Activated CD4-positive, alpha-beta T cell treated with anti-CD3 and anti-CD28 coated beads for 48 hours (primary cell): ENCODE measurements around the gene ASIC4.
A peak's percentile ranks its signal among the peaks of the same experiment; 100 is the strongest.

Experiments
- DNase-seq: peaks from one replicate; pipeline ENCODE4 v3.0.0-alpha.2; 2020

Gene ASIC4

GRCh38 chr2:219482674-219483405, 31.4 kb upstream of the ASIC4 start:
- no peak for DNase-seq

GRCh38 chr2:219483451-219484342, 30.6 kb upstream of the ASIC4 start:
- DNase-seq = no peak

- DNase-seq = no peak
Observed at GRCh38 chr2:219484343-219485200, 29.7 kb upstream of the ASIC4 start.

DNA sequence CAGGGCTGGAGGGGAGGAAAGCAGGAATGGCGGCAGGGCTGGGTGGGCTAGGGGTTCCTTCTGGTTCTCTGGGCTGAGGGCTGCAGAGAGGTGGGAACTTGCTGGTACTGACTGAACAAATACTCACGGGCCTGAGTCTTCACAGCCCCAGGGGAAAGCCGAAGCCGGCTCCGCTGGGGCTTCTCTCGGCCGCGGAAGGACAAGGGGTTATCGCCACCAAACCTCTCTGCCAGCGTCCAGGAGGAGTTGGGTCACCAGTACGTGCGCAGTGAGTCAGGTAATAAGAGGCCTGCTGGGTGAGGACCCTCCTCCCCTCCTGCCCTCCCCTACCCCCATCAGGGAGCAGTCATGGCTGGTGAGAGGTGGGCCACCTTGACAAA, 29.1 kb upstream of the ASIC4 start:
- no peak for DNase-seq

- no peak for DNase-seq
Observed at GRCh38 chr2:219486380-219486959, 27.8 kb upstream of the ASIC4 start.

GRCh38 chr2:219488149-219488843, 26.0 kb upstream of the ASIC4 start:
- DNase-seq = no peak

DNA sequence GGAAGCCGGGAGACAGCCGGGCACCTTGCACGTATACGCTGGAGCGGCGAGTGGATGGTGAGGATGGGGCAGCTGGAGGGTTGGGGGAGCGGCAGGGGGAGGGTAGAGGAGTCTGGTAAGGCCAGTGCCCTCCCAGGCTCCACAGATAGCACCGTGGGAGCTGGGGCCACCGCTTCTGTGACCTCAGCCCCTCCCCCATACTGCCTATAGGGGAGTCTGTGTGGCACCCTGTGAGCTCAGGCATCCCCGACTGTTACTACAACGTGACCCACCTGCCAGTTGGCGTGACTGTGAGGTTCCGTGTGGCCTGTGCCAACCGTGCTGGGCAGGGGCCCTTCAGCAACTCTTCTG, 25.5 kb upstream of the ASIC4 start:
- DNase-seq = no peak

DNA sequence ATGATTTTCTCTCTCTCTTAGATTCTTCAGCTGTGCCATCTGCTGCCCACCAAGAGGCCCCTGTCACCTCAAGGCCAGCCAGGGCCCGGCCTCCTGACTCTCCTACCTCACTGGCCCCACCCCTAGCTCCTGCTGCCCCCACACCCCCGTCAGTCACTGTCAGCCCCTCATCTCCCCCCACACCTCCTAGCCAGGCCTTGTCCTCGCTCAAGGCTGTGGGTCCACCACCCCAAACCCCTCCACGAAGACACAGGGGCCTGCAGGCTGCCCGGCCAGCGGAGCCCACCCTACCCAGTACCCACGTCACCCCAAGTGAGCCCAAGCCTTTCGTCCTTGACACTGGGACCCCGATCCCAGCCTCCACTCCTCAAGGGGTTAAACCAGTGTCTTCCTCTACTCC, 25.0 kb upstream of the ASIC4 start:
- no peak for DNase-seq

GRCh38 chr2:219490186-219490585, 24.1 kb upstream of the ASIC4 start:
- DNase-seq = no peak

DNA sequence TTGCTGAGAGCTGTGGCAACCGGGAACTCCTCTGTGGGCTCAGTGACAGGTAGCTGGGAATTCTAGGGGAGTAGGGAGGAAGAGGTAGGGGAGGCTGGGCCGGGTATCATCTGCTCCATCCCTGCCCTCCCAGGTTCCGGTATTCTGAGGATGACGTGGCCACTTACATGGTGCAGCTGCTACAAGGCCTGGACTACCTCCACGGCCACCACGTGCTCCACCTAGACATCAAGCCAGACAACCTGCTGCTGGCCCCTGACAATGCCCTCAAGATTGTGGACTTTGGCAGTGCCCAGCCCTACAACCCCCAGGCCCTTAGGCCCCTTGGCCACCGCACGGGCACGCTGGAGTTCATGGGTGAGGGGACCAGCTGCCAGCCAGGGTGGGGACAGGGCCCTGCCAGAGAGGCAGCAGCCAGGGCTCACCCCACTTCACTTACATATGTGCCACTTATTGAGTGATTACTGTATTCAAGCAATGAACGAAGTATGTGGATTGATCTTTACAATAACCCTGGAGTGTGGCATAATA, 23.6 kb upstream of the ASIC4 start:
- DNase-seq = no peak

GRCh38 chr2:219491278-219491963, 22.9 kb upstream of the ASIC4 start:
- DNase-seq = no peak

DNA sequence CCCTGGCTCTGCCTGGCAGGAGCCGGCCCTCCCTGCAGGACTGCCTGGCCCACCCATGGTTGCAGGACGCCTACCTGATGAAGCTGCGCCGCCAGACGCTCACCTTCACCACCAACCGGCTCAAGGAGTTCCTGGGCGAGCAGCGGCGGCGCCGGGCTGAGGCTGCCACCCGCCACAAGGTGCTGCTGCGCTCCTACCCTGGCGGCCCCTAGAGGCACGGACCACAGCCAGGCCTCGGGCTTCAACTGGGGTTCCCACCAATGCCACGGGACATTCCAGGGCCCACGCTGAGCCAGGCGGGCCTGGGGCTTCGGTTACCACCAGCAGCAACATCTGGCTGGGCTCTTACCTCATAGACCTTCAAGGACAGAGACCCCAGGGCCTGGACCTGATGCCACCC, 21.7 kb upstream of the ASIC4 start:
- DNase-seq = no peak

DNA sequence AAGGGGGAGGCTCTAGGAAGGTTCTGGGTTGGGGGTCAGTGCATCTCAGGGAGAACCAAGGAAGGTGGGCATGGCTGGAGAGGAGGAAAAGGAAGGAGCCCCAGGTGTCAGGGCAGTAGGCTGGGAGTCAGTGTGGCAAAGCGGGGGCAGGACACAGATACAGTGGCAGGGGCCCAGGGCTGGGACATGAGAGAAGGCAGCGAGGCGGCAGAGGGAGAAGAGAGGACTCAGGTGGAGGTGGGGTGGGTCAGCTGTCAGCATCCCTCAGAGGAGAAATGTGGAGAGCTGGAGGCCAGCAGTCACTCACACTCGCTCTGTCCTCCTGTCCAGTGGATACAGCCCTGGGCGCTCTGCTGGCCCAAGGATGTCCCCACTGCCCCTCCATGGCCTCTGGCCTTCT, 21.2 kb upstream of the ASIC4 start:
- DNase-seq = no peak

- no peak for DNase-seq
Observed at GRCh38 chr2:219494952-219495530, 19.2 kb upstream of the ASIC4 start.

DNA sequence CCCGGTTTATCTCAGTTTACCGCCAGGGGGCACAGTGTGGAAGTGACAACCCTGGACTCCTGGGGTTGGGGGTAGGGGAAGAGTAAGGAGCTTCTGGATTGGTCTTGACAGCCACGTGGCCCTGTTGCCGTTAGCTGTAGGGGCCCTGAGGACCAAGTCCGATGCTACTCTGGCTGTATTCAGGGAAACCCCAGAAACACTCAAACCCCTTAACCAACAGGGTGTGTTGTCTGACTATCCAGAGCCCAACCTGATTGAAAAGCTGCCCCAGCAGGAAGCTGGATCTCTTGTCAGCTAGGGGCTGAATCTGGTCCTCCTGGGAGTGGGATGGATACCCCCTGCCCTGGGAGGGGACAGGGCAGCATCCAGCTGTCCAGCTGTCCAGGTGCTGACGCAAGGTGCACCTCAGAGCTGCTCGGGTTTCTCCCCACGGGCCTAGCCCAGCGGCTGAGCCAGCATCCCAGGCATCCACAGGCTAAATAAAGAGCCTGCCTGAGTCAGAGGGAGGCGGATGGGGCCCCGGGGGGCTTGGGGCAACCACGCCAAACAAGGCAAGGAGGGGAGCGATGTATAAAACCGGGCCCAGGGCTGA, 18.7 kb upstream of the ASIC4 start:
- peak; percentile 77 for DNase-seq

DNA sequence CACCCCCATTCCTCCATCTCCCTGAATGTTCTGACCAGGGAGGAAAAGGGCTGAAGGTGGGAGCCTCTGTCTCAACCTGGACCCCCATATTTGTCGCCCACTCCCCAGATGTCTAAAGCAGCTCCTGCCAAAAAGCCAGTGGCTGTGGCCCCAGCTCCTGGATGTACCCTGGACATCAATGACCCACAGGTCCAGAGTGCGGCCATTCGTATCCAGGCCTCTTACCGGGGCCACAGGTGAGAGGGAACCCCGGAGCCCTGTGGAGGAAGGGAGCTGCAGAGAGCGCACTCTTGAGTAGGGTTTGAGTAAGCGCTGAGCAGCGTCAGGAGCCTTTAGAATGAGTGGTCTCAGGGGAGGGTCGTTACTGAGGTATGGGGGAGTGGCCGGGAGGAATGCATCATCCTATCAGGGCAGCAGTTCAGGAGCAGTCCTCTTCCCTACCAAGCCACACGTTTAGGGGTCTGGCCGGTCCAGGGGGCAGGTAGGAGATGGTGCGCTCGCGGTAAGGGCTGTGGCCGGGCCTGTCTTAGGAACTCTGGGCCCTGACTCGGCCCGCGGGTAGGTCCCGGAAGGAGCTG, 17.9 kb upstream of the ASIC4 start:
- DNase-seq = no peak

GRCh38 chr2:219496825-219497494, 17.3 kb upstream of the ASIC4 start:
- no peak for DNase-seq

GRCh38 chr2:219497495-219498279, 16.6 kb upstream of the ASIC4 start:
- DNase-seq = peak; percentile 30
